ENCODE results near the gene SF3B2.

GRCh38 chr11:66004186-66004585, 48.0 kb upstream of the SF3B2 start:
- TF ChIP-seq CTCF (conservative IDR thresholded peaks at IDR 0.05), result no peak
- TF ChIP-seq ZFX (IDR thresholded peaks at IDR 0.05), result no peak

Measured in C4-2B (cell line).